ENCODE results near the gene TENT4B.

DNA sequence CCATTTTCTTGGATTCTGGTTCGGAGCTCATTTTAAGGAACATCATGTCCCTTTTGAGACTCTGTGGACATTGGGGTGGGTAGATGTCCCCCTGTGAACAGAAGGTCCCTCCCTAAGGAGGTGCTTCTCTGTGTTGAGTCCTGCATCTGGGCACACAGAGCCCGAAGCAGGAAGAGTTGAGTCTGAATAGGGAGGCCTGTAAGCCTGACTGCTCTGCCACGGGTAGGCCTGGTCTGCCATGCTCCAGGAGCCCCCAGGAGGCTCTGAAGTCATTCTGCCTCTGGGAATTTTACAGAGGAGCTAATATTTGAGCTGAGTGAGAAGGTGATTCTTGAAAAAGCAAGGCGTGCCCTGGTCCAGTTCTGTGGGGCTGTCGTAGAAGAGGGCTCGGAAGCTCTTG is 50.6 kb downstream of the TENT4B start:
- TF ChIP-seq POLR2A (IDR thresholded peaks at IDR 0.05) (no peak), POLR2AphosphoS5 (IDR thresholded peaks at IDR 0.05) (no peak)
- TF ChIP-seq, protein P1, sequence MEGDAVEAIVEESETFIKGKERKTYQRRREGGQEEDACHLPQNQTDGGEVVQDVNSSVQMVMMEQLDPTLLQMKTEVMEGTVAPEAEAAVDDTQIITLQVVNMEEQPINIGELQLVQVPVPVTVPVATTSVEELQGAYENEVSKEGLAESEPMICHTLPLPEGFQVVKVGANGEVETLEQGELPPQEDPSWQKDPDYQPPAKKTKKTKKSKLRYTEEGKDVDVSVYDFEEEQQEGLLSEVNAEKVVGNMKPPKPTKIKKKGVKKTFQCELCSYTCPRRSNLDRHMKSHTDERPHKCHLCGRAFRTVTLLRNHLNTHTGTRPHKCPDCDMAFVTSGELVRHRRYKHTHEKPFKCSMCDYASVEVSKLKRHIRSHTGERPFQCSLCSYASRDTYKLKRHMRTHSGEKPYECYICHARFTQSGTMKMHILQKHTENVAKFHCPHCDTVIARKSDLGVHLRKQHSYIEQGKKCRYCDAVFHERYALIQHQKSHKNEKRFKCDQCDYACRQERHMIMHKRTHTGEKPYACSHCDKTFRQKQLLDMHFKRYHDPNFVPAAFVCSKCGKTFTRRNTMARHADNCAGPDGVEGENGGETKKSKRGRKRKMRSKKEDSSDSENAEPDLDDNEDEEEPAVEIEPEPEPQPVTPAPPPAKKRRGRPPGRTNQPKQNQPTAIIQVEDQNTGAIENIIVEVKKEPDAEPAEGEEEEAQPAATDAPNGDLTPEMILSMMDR (IDR thresholded peaks at IDR 0.05): no peak
